GM12878 (cell line): ENCODE data around the gene NARF.

Experiments used
- CTCF ChIP-seq, 3 experiments: IDR thresholded peaks in 2 of 3; conservative IDR thresholded peaks in 1 of 3; 2 replicates each; pipeline ENCODE4 v1.5.1; 2011; ENCODE audit warnings: low read depth in 3 of 3, low read length in 3 of 3, mild to moderate bottlenecking in 3 of 3, control low read depth in 2 of 3, moderate library complexity in 2 of 3, inconsistent platforms in 1 of 3, mixed read lengths in 1 of 3; ENCODE audit not compliant: control insufficient read depth in 2 of 3, insufficient read depth in 1 of 3; ENCODE audit errors: extremely low read depth in 1 of 3
- ELK1 ChIP-seq: IDR thresholded peaks from 2 replicates; pipeline ENCODE4 v1.6.1; 2012; ENCODE audit warnings: low read depth, low read length, improper control_type of control experiment
- RAD21 ChIP-seq: IDR thresholded peaks from 2 replicates; pipeline ENCODE4 v1.6.1; 2011; ENCODE audit warnings: mild to moderate bottlenecking, low read depth, low read length, moderate library complexity; ENCODE audit not compliant: insufficient read depth
- SPI1 ChIP-seq: IDR thresholded peaks from 2 replicates; pipeline ENCODE4 v1.6.1; 2011; ENCODE audit warnings: low read depth, mild to moderate bottlenecking, low read length, moderate library complexity, borderline replicate concordance; ENCODE audit not compliant: insufficient read depth
- ZNF24 ChIP-seq: fragments of 450-650 bp; IDR thresholded peaks from 2 replicates; pipeline ENCODE4 v1.6.1; 2017; ENCODE audit warnings: antibody characterized with exemption, mild to moderate bottlenecking

- TF ChIP-seq RAD21 (no peak), ZNF24 (no peak), ELK1 (no peak), CTCF (IDR thresholded peaks at IDR 0.05 in 2 of 3, conservative IDR thresholded peaks at IDR 0.05 in 1 of 3; ENCODE audit: control insufficient read depth in 2 of 3, extremely low read depth in 1 of 3, insufficient read depth in 1 of 3, low read depth in 3 of 3, low read length in 3 of 3) (no peak), SPI1 (no peak)
Measured at GRCh38 chr17:82446124-82446523, 12.4 kb upstream of the NARF start.
